Stimulated activated CD8-positive, alpha-beta memory T cell treated with anti-CD3 and anti-CD28 coated beads, Interleukin-15, amount 100 ng/mL, for 24 hours (primary cell): ENCODE data around the gene RIPK4.

ENCODE experiments used
- DNase-seq: peaks from one replicate; pipeline ENCODE4 v3.0.0-alpha.2; 2020; ENCODE audit warnings: low read depth

Gene RIPK4

GRCh38 chr21:41769111-41769510 is 2.3 kb upstream of the RIPK4 start:
- DNase-seq = no peak

GRCh38 chr21:41768437-41769042 is 1.7 kb upstream of the RIPK4 start:
- DNase-seq = no peak

GRCh38 chr21:41767606-41768436 is 969 bp upstream of the RIPK4 start:
- DNase-seq = no peak

GRCh38 chr21:41765973-41766882 is 624 bp downstream of the RIPK4 start:
- no peak for DNase-seq

- no peak for DNase-seq
Measured at GRCh38 chr21:41765420-41765821, 1.4 kb downstream of the RIPK4 start.

GRCh38 chr21:41764558-41765419 is 2.1 kb downstream of the RIPK4 start:
- DNase-seq = no peak

GRCh38 chr21:41763996-41764395 is 2.9 kb downstream of the RIPK4 start:
- DNase-seq = no peak

- no peak for DNase-seq
Measured at GRCh38 chr21:41763398-41763931, 3.4 kb downstream of the RIPK4 start.

- DNase-seq = no peak
Measured at GRCh38 chr21:41762753-41763152, 4.1 kb downstream of the RIPK4 start.

GRCh38 chr21:41761934-41762635 is 4.8 kb downstream of the RIPK4 start:
- DNase-seq = no peak

GRCh38 chr21:41761211-41761933 is 5.5 kb downstream of the RIPK4 start:
- DNase-seq = no peak

- no peak for DNase-seq
Measured at GRCh38 chr21:41760411-41760810, 6.4 kb downstream of the RIPK4 start.

- DNase-seq = no peak
Measured at GRCh38 chr21:41759926-41760325, 6.9 kb downstream of the RIPK4 start.

- DNase-seq = no peak
Measured at GRCh38 chr21:41759214-41759840, 7.5 kb downstream of the RIPK4 start.

GRCh38 chr21:41758550-41758949 is 8.3 kb downstream of the RIPK4 start:
- DNase-seq = no peak

GRCh38 chr21:41755934-41756773 is 10.7 kb downstream of the RIPK4 start:
- DNase-seq = no peak

- DNase-seq = no peak
Measured at GRCh38 chr21:41755258-41755933, 11.5 kb downstream of the RIPK4 start.

- no peak for DNase-seq
Measured at GRCh38 chr21:41754479-41754891, 12.4 kb downstream of the RIPK4 start.
